ENCODE data around the gene DYNC2H1.

The DYNC2H1 gene, protein sequence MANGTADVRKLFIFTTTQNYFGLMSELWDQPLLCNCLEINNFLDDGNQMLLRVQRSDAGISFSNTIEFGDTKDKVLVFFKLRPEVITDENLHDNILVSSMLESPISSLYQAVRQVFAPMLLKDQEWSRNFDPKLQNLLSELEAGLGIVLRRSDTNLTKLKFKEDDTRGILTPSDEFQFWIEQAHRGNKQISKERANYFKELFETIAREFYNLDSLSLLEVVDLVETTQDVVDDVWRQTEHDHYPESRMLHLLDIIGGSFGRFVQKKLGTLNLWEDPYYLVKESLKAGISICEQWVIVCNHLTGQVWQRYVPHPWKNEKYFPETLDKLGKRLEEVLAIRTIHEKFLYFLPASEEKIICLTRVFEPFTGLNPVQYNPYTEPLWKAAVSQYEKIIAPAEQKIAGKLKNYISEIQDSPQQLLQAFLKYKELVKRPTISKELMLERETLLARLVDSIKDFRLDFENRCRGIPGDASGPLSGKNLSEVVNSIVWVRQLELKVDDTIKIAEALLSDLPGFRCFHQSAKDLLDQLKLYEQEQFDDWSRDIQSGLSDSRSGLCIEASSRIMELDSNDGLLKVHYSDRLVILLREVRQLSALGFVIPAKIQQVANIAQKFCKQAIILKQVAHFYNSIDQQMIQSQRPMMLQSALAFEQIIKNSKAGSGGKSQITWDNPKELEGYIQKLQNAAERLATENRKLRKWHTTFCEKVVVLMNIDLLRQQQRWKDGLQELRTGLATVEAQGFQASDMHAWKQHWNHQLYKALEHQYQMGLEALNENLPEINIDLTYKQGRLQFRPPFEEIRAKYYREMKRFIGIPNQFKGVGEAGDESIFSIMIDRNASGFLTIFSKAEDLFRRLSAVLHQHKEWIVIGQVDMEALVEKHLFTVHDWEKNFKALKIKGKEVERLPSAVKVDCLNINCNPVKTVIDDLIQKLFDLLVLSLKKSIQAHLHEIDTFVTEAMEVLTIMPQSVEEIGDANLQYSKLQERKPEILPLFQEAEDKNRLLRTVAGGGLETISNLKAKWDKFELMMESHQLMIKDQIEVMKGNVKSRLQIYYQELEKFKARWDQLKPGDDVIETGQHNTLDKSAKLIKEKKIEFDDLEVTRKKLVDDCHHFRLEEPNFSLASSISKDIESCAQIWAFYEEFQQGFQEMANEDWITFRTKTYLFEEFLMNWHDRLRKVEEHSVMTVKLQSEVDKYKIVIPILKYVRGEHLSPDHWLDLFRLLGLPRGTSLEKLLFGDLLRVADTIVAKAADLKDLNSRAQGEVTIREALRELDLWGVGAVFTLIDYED (N-terminal part only)

DNA sequence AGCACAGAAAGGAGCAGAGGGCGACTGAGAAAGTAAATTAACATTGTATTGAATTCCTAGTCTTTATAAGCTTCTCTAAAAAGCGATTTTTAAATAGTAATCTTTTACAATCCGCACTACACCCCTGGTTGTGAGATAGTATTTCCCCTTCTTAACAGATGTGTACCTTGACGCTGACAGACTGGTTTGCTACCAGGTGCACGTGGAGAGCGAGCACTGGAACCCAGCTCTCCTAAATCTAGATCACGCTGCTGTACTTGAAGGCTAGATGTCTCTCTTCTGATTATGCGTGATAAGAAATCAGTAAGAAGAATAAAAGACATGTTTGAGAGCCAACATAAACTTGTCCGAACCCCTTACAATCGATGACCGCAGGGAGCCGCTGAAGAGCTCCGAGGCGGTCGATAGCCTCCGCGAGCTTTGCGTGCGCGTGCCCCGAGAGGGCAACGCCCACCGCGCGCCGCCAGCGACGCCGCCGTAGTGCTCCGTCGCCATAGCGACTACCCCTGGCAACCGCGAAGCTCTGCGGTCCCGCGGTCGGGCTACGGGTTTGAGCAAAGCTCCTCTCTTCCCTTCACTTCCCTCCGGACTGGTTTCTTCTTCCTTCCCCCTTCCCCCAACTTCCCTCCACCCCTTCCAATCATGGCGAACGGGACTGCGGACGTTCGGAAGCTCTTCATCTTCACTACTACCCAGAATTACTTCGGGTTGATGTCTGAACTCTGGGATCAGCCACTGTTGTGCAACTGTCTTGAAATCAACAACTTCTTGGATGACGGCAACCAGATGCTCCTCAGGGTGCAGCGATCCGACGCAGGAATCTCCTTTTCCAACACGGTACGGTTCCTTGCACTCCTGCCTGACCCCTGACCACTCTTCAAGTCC, at the start of gene DYNC2H1:
Gene DYNC2H1 (plus strand): TSS at position 494 of the 885 bp plus-strand sequence. CDS start 149 bp downstream, at position 643.
- peak; percentile 95 for DNase-seq

DNA sequence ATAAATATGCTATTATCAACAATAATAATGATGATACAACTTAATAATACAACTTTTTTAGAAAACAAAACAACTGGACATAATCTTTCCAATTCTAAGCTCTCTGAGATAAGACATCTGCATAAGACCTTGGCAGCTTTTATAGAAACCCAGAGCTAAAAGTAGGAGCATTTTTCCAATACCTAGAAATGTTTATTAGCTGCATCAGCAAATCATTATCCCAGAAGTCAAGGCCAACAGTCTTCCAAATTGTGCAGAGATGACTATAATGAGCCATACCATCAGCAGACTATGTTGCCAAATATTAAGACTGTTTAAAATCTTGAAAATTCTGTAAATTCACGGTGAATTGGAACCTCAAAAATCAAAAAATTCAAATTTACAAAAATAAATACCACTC, 47.6 kb upstream of the DYNC2H1 start:
- no peak for DNase-seq

DNA sequence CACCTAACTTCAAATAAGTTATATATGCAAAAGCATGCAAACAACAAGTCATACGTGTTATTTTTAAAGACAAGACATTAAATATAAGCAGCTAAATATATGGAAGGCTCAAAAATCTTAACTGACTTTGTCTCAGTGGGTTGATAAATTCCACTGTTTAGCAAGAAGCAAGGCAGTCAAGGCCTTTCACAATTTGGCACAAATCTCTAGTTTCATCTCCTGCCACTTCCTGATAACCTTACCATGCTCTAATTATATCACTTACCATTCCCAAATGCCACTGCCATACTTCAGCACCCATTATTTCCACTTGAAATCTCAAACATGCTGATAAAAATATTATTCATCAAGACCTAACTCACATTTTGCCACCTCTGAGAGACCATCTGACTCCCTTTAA, 42.1 kb upstream of the DYNC2H1 start:
- no peak for DNase-seq

DNA sequence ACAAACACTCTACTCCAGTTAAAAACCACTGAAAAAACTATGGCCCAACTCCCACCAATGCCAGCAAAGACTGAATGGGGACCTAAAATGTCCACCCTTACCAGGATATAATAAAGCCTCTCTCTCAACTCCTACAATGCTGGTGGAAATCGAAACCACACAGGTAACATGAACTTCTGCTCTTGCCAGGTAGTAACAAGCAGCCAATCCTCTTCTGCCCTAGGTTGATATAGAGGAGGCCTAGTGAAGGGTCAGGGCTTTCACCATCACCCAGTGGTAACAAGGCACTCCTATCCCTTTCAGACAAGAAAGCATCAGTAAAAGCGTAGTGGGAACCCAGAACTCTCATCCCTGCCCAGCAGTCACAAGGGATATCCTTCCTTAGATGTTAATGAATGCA, 39.9 kb upstream of the DYNC2H1 start:
- no peak for DNase-seq

DNA sequence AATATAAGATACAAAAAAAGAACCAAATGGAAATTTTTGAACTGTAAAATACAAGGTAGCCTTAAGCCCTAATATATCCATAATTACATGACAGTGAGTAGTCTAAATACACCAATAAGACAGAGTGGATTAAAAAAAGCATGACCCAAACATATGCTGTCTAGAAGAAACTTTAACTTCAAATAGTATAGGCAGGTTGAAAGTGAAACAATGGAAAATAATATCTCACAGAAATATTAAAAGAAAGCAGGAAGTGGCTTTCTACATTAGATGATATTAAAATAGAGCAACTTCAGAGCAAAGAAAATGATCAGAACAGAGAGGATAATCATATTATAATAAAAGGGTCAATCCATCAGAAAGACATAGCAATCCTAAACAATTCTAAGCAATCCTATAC, 39.1 kb upstream of the DYNC2H1 start:
- DNase-seq: no peak

DNA sequence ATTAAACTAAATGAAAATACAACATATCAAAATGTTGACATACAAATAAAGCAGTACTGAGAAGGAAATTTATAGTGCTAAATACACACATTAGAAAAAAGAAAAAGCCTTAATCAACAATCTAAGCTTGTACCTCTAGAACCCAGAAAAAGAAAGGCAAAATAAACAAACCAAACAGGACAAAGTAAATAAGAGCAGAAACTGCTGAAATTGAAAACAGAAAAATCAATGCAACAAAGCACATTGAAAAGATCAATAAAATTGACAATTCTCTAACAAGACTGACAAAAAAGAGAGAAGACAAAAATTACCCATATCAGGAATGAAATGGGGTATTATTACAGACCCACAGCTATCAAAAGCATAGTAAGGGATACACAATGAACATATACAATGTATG, 38.2 kb upstream of the DYNC2H1 start:
- DNase-seq: no peak

DNA sequence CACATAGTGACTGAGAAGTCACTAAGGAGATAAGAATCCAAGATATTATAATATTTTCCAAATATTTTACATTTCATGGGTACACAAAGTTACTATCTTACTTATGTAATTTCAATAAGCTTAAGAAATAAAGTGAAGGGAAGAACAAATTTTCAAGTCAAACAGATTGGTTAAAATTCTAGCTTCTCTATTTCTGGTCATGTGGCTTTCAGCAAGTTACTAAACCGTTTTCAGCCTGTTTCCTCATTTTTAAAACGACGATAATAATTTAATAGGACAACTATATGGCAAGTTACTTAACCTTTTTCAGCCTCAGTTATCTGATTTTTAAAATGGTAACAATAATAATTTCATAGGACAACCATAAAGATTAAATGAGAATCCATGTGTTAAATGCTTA, 32.9 kb upstream of the DYNC2H1 start:
- no peak for DNase-seq

DNA sequence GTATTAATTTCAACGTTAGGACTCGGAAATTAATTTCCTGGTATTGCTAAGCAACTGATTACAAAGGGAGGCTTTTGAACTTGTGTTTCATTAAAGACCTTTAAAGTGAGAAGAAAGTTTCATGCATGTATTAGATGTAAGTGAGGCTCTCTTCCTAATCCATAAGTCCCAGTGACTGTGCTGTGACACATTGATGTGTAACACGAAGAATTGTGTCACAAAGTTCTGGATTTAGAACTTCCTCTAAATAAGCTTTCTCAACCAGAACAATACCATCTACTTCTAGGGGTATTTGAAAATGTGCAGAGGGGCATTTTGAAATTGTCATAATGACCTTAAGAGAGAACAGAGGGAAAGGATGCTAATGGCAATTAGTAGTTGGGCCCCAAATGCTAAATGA, 31.7 kb upstream of the DYNC2H1 start:
- no peak for DNase-seq

DNA sequence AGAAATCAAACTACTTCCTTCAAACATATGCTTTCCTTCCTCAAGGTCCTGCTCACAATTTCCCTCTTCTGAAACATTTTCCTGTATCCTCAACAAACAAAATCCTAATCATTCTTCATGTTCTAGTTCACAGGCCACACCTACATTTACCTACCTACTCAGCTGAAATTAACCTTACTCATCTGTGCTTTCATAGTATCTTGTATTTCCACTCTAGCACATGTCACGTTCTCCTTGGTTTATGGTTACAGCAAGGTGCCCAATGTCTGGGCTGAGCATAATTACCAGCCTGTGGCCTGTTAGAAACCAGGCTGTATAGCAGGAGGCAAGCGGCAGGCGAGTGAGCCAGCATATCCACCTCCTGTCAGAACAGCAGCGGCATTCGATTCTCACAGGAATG, 30.5 kb upstream of the DYNC2H1 start:
- no peak for DNase-seq

DNA sequence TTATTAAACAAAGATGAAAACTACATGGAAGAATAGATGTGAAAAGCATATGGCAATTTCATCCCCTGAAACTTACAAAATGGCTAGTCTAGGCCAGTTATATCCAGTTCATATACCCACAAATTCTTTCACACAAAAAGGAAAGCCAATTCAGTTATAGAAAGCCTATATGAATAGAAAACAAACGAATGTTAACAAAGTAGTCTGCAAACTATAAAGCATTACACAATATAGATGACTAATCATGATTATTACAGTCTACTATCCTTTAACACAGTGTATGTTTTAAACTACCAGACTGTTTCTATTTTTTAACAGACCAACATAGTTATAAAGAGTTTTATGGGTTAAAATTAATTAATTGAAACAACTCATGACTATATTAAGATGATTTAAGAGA, 29.4 kb upstream of the DYNC2H1 start:
- DNase-seq: no peak

DNA sequence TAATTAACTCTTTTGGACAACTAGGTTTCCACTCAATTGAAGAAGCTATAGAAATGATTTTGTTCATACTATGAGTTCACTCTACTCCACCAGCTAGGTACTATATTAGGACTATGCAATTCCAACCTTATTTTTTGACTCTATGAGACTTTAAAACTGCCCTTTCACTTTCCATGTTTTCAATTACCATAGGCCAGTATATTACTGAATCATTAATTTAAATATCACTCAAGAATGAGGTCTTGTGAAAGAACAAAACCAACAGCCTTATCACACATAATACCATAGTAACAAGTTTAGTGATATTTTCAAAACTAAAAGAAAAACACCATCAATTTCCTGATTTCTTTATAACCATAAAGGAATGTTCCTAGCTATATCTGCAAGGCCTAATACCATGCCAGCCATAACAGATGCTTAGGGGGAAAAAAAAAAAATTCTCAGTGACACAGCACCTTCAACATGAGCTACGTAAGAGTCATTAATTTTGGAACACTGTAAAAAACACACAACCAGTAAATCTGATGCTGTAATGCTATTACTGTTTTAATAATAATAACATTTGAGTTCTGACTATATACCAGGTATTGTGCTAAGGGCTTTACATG, 23.4 kb upstream of the DYNC2H1 start:
- DNase-seq: no peak

DNA sequence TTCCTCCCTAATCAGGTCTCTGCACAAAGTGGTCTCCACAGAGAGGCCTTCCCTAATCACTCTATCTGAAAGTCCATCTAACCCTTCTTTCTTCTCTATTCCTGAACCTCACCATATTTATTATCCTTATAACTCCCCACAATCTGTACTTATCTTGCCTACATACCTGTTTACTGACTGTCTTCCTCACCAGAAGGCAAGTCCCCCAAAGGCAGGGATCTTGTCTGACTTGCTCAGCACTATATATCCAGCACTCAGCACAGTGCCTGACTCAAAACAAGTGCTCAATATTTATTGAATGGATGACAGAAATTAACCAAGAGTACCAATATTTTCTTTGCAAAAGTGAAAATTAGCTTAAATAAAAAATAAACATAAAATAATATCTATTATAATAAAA, 22.8 kb upstream of the DYNC2H1 start:
- no peak for DNase-seq

DNA sequence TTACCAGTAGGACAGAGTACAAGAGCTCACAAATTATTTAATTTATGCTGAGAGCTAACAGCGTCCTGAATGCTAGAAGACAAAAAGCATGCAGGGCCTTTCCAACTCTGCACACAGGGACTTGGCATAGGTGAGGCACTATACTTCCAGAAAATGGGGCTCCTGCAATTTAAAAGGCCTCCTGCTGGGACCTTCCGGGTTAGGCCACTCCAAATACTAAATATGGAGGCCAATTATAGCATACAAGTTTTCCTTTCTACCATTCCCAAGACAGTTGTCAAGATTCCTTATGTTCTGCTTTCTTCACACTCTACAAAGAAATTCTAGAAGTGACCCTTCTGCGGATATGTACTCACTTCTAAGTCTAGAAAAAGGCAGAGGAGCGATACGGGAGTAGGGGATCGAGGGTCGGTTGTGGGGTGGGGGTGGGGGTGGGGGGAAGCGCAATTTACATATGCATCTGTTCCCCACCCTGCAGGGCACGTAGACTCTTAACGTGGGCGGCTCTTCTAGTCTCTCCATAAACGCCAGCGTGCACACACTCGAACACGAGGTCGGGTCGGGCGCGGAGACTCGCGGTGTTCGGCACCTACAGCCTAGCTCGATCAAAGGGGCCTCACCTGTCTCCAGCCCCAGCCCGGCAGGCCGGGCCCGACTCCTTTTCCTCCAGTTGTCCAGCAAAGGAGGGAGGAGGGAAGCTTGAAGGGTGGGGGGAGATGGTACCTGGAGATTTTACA, 18.0 kb upstream of the DYNC2H1 start:
- DNase-seq: peak; percentile 65

DNA sequence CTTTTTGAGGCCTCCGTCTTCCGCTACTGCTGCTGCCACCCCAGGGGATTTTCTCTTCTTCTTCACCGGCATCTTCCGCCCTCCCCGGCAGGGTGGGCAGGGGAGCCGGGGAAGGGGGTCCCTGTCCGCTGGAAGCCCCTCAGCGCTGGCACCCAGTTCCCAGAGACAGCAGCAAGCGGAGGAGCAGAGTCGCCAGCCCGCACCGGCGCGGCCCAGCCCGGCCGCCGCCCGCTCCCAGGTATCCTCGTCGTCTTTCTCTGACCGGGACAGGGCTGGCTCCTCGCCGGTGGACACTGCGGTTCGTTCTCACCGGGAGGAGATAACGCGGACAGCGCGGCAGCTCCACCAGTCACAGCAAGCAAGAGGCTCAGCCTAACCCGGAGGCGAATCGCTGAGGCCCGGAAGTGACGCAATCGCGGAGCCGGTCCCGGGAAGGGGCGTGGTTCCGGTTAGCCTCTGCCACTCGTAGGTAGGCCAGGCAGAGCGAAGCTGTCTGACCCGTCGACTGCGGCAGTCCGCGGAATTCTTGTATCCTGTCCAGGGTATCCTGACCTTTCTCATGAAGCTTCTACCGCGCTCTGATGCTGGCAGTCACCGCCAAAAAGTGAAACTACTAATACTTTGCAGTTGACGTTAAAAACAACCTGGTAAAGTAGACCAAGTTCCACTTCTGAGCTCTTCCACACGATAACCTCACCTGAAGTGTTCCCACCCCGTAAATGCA, 17.3 kb upstream of the DYNC2H1 start, which contains the start of gene DCUN1D5:
Gene DCUN1D5 (minus strand): TSS at position 360 of the 724 bp plus-strand sequence. CDS start 288 bp downstream, at position 72.
- DNase-seq: peak; percentile 97

DNA sequence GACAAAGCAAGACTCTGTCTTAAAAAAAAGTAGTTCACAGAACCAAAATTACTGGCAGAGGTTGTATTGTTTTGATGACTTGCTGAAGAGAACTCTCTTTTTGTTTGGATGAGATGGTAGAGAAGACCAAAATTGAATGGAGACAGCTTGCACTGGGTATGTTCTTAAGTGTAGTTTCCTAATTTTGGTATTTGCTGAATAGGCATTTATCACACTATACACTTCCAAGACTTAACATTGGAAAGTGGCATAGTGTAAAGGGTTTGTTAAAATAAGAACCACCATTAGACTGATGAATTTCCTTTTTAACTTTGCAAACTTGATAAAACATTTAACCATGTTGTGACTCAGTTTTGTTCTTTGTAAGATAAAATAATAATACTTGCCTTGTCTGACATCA, 11.9 kb upstream of the DYNC2H1 start:
- DNase-seq: no peak

DNA sequence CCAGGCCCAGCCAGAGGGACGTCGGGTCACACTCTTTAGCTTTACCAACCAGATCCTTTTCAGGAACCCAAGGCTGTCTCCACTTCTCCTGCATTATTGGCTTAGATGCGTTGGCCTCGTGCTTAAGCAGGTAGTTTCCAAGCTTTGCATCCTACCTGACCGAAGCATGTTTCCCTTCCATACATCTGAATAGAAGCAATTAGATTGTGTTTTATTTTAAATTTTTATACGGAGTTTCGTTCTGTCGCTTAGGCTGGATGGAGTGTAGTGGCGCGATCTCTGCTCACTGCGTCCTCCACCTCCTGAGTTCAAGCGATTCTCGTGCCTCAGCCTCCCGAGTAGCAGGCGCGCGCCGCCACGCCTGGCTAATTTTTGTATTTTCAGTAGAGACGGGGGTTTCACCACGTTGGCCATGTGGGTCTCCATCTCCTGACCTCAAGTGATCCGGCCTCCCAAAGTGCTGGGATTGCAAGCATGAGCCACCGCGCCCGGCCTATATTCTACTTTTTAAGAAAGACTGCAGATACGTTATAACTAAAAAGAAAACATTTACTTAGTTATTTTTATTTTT, 677 bp downstream of the DYNC2H1 start:
- no peak for DNase-seq

DNA sequence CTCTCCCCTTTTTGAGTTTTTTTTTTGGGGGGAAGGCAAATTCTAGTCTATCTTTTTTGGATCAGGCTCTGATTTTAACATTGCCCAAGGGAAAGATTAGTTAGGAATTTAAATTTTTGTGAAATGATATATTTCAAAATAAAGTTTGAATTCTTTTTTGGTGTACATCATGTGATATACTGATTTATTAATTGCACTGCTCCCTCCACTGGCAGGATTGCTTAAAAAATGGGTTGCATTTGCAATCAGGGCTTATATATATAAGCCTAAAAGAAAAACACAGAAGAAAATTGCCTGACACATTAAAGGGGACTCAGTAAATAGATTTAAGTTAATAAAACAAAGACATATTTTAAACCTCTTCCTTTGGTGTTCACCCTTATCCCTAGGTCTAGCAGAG, 1.2 kb downstream of the DYNC2H1 start:
- no peak for DNase-seq

DNA sequence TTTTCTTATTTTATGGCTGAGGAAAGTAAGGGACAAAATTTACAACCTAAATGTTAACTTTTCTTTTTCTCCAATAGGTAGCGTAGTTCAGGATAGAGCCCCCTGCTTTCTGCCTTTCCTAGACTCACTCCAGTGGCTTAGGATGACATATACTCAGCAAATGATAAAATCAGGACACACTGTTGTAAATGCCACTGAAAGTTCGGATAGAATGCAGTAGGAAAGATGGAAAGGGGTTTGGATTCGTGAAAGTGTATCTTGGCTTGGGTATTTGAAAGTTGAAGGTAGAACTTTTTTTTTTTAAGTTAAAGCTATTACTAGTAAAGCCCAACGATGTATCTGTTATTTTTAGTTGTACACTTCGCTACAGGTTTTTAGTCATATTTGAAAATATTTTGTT, 2.2 kb downstream of the DYNC2H1 start:
- DNase-seq: no peak

DNA sequence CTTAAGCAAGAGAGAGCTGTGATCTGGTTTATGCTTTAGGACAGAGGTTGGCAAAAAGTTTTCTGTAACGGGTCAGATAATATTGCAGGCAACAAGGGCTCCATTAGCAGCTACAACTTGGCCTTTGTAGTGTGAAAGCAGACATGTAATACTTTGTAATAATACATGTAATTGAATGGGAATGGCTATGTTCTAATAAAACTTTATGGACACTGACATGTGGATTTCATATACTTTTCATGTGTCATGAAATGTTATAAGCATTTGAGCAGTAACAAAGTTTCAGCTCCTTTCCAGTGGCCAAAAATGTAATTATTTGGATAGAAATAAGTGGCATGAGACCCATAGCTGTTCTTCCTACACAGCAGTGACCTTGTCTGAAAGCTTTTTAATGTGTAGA, 3.1 kb downstream of the DYNC2H1 start:
- no peak for DNase-seq

DNA sequence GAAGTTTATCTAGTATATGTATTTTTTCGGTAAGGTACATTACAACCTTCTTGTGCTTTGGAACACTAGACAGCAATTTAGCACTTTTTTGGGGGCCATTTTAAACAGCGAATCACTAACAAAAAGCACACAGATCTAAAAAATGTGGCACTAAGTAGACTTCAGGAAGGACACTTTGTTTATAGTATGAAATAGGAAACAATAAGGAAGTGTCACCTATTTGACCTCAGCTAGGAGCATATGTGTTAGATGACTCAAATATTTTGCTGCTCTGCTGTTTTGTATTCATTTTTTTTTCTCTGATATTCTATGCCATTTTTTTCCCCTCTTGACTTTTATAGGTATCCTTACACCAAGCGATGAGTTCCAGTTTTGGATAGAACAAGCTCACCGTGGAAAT, 5.6 kb downstream of the DYNC2H1 start:
- no peak for DNase-seq

Measured in activated CD4-positive, alpha-beta T cell treated with anti-CD3 and anti-CD28 coated beads, Interleukin-10, Interleukin-2, amounts not matched to agents 100 ng/mL and 50 ng/mL, durations not matched to agents 16 hours and 8 hours (primary cell).